HL-60 (cell line): ENCODE results near the gene BUB1.

Experiments
- DNase-seq, 2 experiments: peaks; one replicate each; pipeline ENCODE4 v3.0.0-alpha.2; 2010 to 2020; ENCODE audit warnings: low read depth in 1 of 2, low spot score in 1 of 2
- H3K27ac ChIP-seq: fragments of 250-450 bp; sonication (Bioruptor Pico); replicated peaks from 2 replicates; pipeline ENCODE4 v1.5.1; 2020; ENCODE audit warnings: mild to moderate bottlenecking, moderate library complexity
- H3K27me3 ChIP-seq: fragments of 250-450 bp; sonication (Bioruptor Pico); 2 replicates; pipeline ENCODE4 v1.5.1; 2021; ENCODE audit warnings: mild to moderate bottlenecking, moderate library complexity; ENCODE audit not compliant: insufficient read depth, poor library complexity, severe bottlenecking
- H3K4me3 ChIP-seq: replicated peaks from 2 replicates; pipeline ENCODE4 v1.5.1; 2011; ENCODE audit warnings: mild to moderate bottlenecking, control low read depth, low read length; ENCODE audit not compliant: insufficient read depth
- CTCF ChIP-seq: IDR thresholded peaks from one replicate; pipeline ENCODE4 v1.5.1; 2011; ENCODE audit warnings: low read length, control low read depth, inconsistent platforms; ENCODE audit not compliant: insufficient read depth
- GABPA ChIP-seq: IDR thresholded peaks from 2 replicates; pipeline ENCODE4 v1.6.1; 2012; ENCODE audit warnings: low read depth
- POLR2AphosphoS5 ChIP-seq: IDR thresholded peaks from 2 replicates; pipeline ENCODE4 v1.6.1; 2012; ENCODE audit warnings: low read depth
- SPI1 ChIP-seq: IDR thresholded peaks from 2 replicates; pipeline ENCODE4 v1.6.1; 2012; ENCODE audit warnings: low read depth, mild to moderate bottlenecking, borderline replicate concordance
- TF ChIP-seq, protein P1 (sequence below): IDR thresholded peaks from 2 replicates; pipeline ENCODE4 v1.6.1; 2012; ENCODE audit warnings: low read depth; ENCODE audit not compliant: insufficient replicate concordance

BUB1 gene

DNA sequence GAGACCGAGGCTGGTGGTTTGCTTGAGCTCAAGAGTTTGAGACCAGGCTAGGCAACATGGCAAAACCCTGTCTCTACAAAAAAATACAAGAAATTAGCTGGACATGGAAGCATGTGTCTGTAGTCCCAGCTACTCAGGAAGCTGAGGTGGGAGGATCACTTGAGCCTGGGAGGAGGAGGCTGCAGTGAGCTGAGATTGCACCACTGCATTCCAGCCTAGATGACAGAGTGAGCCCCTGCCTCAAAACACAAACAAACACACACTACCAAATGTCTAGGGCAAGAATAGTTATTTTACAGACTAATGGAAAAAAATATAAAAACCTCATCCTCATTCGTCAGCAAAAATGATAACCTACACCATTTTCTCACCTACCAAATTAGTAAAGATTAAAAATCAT lies 15.3 kb downstream of the BUB1 start:
- Histone ChIP-seq H3K27ac (no peak overlapping the region), H3K27me3 (no peaks in the 10 kb centered on the region), H3K4me3 (no peak overlapping the region)
- no peak for TF ChIP-seq SPI1
- no peak for TF ChIP-seq POLR2AphosphoS5
- TF ChIP-seq GABPA: no peak
- TF ChIP-seq, protein P1, sequence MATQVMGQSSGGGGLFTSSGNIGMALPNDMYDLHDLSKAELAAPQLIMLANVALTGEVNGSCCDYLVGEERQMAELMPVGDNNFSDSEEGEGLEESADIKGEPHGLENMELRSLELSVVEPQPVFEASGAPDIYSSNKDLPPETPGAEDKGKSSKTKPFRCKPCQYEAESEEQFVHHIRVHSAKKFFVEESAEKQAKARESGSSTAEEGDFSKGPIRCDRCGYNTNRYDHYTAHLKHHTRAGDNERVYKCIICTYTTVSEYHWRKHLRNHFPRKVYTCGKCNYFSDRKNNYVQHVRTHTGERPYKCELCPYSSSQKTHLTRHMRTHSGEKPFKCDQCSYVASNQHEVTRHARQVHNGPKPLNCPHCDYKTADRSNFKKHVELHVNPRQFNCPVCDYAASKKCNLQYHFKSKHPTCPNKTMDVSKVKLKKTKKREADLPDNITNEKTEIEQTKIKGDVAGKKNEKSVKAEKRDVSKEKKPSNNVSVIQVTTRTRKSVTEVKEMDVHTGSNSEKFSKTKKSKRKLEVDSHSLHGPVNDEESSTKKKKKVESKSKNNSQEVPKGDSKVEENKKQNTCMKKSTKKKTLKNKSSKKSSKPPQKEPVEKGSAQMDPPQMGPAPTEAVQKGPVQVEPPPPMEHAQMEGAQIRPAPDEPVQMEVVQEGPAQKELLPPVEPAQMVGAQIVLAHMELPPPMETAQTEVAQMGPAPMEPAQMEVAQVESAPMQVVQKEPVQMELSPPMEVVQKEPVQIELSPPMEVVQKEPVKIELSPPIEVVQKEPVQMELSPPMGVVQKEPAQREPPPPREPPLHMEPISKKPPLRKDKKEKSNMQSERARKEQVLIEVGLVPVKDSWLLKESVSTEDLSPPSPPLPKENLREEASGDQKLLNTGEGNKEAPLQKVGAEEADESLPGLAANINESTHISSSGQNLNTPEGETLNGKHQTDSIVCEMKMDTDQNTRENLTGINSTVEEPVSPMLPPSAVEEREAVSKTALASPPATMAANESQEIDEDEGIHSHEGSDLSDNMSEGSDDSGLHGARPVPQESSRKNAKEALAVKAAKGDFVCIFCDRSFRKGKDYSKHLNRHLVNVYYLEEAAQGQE: no peak
- TF ChIP-seq CTCF: no peak
- no peak for DNase-seq

DNA sequence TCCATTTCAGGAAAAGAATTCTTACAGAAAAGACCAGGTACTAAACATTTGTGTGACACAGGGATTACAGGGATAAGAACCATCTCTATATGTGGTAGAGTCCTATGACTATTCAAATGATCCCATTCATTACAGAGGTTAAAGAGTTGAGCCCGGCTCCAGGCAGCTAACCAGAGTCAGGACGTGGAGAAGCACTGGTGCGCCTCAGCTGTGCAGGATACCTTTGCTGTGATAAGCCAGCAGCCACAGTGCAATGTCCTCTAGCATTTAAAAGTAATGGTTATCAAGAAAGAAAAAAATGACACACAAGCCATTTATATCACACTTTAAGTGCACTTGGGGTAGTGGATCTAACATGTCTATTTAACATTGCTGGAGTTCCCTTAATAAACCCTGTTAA lies 17.3 kb downstream of the BUB1 start:
- no peak for DNase-seq
- TF ChIP-seq CTCF (no peak), SPI1 (no peak), GABPA (no peak), POLR2AphosphoS5 (no peak)
- TF ChIP-seq, protein P1: no peak
- H3K27ac ChIP-seq: no peak overlapping the region
- no peaks in the 10 kb centered on the region for H3K27me3 ChIP-seq
- H3K4me3 ChIP-seq: no peak overlapping the region

DNA sequence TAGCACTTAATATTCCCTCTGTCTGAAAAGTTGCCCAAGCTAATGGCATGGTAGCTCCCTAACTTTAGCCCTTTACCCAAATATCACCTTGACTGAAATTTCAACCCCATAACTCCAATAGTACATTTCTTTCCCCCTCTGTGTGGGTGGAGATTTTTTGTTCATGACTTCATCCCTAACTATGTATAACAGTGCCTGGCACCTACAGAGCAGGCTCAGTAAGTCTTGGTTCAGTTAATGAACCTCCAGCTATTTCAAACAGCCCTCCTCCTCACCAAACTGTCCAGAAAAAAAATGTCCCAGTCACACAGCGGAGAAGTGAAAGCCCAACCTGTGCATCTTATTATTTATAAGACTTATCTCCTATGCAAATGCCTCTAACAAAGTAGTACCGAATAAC lies 18.6 kb downstream of the BUB1 start:
- H3K27ac ChIP-seq: no peak overlapping the region
- no peaks in the 10 kb centered on the region for H3K27me3 ChIP-seq
- DNase-seq: no peak
- TF ChIP-seq GABPA: no peak
- no peak for TF ChIP-seq SPI1
- no peak for TF ChIP-seq CTCF
- no peak for TF ChIP-seq POLR2AphosphoS5
- TF ChIP-seq, protein P1: no peak
- H3K4me3 ChIP-seq: no peak overlapping the region
